ENCODE results near the gene NPDC1.

The NPDC1 gene

DNA sequence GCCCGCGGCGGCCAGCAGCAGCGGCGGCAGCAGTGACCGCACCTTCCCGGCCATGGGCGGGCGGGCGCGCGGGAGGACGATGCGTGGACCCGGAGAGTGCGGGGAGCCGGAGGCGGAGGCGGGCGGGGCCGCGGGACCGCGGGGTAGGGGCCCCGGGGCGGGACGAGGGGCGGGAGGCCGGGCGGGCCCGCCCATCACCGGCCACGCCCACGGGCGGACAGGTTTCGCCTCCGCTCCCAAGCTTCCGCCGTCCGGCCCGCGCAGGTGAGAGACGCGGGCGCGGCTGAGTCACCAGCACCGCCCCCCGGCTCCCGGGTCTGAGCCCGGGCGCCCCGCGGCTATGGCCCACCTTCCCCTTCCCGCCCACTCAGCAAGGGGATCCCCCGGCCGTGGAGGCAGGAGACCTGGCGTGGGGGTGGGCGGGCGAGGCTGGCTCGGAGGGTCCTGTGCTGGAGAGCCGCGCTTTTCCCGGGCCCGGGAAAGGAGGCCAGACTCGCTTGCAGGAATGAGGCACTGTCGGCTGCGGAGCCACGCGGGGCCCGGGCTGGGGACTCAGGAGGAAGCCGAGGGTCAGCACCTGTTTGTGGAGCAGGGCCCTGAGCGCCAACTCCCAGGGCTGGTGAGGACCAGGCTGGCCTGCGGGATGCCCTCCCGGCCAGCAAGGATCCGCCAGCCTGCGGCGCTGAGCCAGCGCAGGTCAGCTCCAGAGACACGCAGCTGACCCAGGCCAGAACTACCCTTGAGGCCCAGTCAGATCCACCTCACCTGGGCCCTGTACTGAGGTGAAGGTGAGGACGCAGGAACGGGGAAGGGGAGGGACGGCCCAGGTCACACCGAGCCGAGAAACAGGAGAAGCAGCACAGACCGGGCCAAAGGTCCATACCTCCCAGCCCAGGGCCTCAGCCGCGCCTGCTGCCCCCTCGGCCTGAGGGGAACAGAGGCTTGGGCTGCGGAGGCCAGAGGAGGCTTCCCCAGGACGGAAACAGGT is 8.3 kb upstream of the NPDC1 start, which contains the start of gene ENTPD2:
Gene ENTPD2 (minus strand): TSS at position 118 of the 988 bp plus-strand sequence. CDS start 64 bp downstream, at position 54.
- DNase-seq (ENCODE audit: insufficient read length, low spot score), result no peak
- no peak for FAIRE-seq
- TF ChIP-seq, protein P1, sequence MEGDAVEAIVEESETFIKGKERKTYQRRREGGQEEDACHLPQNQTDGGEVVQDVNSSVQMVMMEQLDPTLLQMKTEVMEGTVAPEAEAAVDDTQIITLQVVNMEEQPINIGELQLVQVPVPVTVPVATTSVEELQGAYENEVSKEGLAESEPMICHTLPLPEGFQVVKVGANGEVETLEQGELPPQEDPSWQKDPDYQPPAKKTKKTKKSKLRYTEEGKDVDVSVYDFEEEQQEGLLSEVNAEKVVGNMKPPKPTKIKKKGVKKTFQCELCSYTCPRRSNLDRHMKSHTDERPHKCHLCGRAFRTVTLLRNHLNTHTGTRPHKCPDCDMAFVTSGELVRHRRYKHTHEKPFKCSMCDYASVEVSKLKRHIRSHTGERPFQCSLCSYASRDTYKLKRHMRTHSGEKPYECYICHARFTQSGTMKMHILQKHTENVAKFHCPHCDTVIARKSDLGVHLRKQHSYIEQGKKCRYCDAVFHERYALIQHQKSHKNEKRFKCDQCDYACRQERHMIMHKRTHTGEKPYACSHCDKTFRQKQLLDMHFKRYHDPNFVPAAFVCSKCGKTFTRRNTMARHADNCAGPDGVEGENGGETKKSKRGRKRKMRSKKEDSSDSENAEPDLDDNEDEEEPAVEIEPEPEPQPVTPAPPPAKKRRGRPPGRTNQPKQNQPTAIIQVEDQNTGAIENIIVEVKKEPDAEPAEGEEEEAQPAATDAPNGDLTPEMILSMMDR (IDR thresholded peaks at IDR 0.05; ENCODE audit: insufficient read depth, missing control alignments), result no peak

DNA sequence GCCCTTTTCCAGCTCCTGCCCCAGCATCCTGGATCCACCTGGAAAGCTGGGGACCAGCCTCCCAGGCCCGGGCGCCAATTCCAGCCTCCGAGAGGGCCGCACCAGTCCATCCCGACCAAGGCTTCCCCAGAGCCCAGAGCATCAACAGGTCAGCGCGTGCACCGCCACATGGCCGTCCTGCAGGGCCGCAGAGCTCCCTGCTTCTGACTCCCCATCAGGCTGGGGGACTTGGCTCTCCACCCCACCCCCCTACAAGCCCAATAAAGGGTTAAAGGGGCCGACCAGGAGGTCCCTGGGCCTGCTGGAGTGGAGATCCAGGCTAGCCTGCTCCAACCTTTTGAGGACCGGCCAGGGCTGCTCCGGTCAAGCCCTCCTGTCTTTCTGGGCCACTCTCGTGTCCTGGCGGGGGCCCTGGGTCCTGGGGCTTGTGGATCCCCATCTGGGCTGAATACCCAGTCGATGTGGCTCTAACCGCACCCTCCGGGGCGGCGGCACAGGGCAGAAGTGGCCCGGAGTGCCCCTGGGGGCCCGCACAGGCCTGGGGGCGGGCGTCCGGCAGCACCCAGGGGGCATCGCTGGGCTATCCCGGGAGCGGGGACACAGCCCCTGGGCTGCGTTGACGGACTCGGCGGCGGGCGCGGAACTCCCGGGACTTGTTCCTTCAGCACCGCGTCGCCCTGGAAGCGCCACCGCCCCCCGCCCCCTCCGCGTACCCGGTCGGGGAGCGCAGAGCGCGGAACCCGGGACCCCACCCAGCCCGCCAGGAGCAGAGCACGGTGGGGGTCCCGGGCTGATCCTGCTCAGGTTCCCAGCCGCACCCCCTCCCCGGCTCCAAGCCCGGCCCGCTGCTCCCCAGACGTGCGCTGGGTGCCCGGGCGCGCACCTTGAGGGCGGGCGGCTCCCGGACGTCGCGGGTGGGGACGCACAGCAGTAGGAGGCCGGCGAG is 7.3 kb upstream of the NPDC1 start:
- TF ChIP-seq, protein P1 (IDR thresholded peaks at IDR 0.05; ENCODE audit: insufficient read depth, missing control alignments), result no peak
- DNase-seq (ENCODE audit: insufficient read length, low spot score) (no peak), FAIRE-seq (no peak)

DNA sequence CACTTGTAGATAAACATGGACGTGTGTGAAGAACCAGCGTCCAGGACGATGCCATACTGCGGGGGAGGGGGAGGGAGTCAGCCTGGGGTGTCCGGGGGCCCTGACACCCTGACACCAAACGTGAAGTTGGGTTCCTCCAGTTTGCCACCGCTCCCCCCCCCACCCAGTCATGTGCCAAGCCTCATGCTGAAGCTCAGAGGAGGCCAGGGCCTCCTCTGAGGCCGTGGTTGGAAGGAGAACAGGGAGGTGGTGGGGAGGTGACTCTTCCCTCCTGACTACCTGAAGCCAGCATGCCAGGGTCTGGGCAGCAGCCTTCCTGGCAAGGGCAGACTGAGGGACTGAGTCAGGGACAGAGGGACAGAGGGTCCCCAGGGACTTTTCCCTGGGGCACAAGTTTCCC is 6.3 kb upstream of the NPDC1 start:
- DNase-seq (ENCODE audit: insufficient read length, low spot score), result no peak
- FAIRE-seq, result no peak
- TF ChIP-seq, protein P1 (IDR thresholded peaks at IDR 0.05; ENCODE audit: insufficient read depth, missing control alignments), result no peak

DNA sequence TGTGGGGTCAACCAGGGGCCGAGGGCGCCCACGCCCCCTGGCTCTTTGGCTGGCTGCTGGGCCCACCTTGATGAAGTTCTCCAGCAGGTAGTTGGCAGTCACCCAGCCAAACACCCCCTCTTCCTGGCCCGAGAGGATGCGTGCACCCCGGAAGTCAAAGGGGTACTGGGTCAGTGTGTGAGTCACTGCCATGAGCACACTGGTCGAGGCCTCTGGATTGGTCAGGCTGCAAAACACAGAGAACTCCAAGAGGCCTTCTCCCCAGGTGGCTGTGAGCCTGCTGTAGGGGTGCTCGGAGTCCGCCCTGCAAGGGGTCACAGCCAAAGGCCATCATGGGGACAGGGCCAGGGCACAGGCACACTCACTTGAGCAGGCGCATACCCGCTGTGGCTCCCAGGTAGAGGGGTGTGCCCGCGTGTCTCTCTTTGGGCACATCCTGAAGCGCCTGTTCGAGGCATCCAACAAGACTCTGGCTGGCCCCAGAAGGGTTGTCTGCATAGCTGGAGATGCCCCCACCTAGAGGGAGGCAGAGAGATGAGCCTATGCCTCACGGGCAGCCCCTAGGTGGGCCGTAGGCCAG is 5.3 kb upstream of the NPDC1 start:
- DNase-seq (ENCODE audit: insufficient read length, low spot score) (no peak), FAIRE-seq (no peak)
- TF ChIP-seq, protein P1 (IDR thresholded peaks at IDR 0.05; ENCODE audit: insufficient read depth, missing control alignments), result no peak

DNA sequence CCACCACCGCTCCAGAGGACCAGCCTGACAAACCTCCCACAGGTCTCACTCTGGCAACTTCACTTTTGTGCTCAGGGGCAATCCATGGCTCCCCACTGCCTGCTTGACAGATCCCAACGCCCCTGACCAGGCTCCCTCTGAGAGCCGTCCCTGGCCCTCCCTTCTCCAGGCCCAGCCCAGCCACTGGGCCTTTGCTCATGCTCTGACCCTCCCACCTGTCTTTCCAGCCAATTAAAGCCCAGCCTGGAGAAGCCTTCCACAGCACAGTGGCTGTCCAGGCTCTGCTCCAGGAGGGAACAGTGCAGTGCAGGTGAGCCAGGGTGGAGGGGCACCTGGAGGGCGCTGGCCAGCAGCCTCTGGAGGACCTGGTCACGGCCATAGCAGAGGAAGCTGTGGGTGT is 4.6 kb upstream of the NPDC1 start:
- no peak for DNase-seq (ENCODE audit: insufficient read length, low spot score)
- no peak for FAIRE-seq
- TF ChIP-seq, protein P1 (IDR thresholded peaks at IDR 0.05; ENCODE audit: insufficient read depth, missing control alignments), result no peak

DNA sequence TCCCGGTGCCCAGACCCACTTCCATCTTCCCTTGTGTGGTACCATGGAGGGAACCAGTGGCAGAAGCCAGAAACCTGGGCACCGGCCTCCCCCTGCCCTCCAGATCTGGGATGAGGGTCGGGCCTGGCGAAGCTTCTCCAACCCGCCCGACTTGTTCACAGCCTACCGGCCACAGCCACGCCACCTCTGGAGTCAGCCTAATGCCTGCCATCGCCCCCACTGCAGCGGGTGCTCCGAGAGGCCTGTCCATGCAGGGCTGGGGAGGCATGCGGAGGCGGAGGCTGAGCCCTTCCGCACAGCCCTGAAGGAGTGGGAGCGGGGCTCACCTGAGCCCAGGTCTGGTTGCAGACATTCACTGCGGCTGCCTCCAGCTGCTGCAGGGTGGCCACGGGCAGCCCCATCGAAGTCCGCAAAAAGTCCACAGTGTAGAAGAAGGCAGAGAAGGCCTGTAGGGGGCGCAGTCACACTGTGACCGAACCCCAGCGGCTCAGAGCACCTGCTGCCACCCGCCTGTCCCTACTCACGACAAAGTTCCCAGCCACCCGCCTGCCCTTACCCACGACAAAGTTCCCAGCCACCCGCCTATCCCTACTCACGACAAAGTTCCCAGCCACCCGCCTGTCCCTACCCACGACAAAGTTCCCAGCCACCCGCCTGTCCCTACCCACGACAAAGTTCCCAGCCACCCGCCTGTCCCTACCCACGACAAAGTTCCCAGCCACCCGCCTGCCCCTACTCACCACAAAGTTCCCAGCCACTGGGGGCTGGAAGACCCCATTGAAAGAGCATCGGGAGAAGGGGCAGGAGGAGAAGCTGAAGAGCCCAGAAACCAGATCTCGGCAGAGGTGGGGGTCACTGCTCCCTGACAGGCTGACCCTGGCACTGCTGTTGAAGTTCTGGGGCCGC is 3.8 kb upstream of the NPDC1 start:
- no peak for FAIRE-seq
- peak; percentile 89 for DNase-seq (ENCODE audit: insufficient read length, low spot score)
- TF ChIP-seq, protein P1 (IDR thresholded peaks at IDR 0.05; ENCODE audit: insufficient read depth, missing control alignments), result peak; percentile 63

Measured in D721Med (cell line).